Smooth muscle cell of the brain vasculature (primary cell): ENCODE measurements around the gene OR4F16.
"Not testable (repeated sequence)": the region's sequence is repeated elsewhere in the genome, so short reads cannot be mapped to it uniquely, and the experiment has no call there.

ENCODE experiments used
- DNase-seq: peaks from one replicate; pipeline ENCODE4 v3.0.0-alpha.2; 2012; ENCODE audit warnings: low read depth, low spot score

Gene OR4F16, protein sequence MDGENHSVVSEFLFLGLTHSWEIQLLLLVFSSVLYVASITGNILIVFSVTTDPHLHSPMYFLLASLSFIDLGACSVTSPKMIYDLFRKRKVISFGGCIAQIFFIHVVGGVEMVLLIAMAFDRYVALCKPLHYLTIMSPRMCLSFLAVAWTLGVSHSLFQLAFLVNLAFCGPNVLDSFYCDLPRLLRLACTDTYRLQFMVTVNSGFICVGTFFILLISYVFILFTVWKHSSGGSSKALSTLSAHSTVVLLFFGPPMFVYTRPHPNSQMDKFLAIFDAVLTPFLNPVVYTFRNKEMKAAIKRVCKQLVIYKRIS

GRCh38 chr1:686554-686953 is at the start of gene OR4F16:
Gene OR4F16 (minus strand): TSS chr1:686654. CDS start chr1:686654, 0 bp downstream.
- not testable (repeated sequence) for DNase-seq

DNA sequence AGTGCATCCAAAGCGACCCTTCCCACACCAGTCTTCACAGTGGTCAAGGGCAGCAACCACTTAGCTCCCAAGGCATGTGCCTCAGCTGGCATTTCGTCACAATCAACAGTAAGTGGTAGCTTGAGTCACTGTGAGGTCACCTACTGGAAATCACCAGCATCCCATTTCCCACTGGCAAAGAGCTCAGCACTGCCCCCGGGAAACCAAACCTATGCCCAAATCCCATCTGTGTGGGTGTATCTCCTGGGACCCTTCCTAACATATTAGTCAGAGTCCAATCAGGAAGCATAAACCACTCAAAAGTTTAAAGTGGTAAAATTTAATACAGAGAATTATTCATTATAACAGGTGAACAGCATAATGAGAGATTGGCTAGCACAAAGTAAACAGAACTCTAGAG is 47.2 kb upstream of the OR4F16 start:
- DNase-seq = not testable (repeated sequence)

GRCh38 chr1:727040-727439 is 40.6 kb upstream of the OR4F16 start:
- DNase-seq = not testable (repeated sequence)
